ENCODE measurements around the gene KHDRBS2. TPM values are rescaled to one million over a fixed set of nuclear protein-coding genes. Genes with fewer than 3 reads are reported as not detected.

The KHDRBS2 gene
- polyA plus RNA-seq, 1 donor (not counting 4 experiments of a cell fraction or from before 2014, with no cell fraction given): not detected

GRCh38 chr6:61901748-61902147, 384.3 kb downstream of the KHDRBS2 start:
- Histone ChIP-seq H3K4me1 (ENCODE audit: control insufficient read depth, extremely low read depth, insufficient read depth, low read length) (no peaks in the 10 kb centered on the region), H3K9ac (ENCODE audit: control insufficient read depth, extremely low read depth, insufficient read depth, low read length) (no peak overlapping the region), H3K27me3 (ENCODE audit: control insufficient read depth, extremely low read depth, insufficient read depth, low read length) (no peaks in the 10 kb centered on the region), H3K4me3 (ENCODE audit: control insufficient read depth in 2 of 3, extremely low read depth in 1 of 3, insufficient read depth in 2 of 3, low read depth in 1 of 3, low read length in 3 of 3) (no peak overlapping the region), H3K36me3 (ENCODE audit: control insufficient read depth in 2 of 2, extremely low read depth in 1 of 2, insufficient read depth in 2 of 2, low read length in 2 of 2) (no peaks in the 10 kb centered on the region), H3K9me3 (ENCODE audit: control insufficient read depth, low read depth, low read length) (no peaks in the 10 kb centered on the region), H3K27ac (ENCODE audit: control insufficient read depth, insufficient read depth, low read length) (no peak overlapping the region), H2AFZ (ENCODE audit: control insufficient read depth, low read length) (no peak overlapping the region), H3K9me1 (ENCODE audit: control insufficient read depth, extremely low read depth, insufficient read depth, low read length) (no peaks in the 10 kb centered on the region), H4K20me1 (ENCODE audit: control insufficient read depth, extremely low read depth, insufficient read depth, low read length) (no peaks in the 10 kb centered on the region), H3K79me2 (ENCODE audit: control insufficient read depth, insufficient read depth, low read length) (no peaks in the 10 kb centered on the region), H3K4me2 (ENCODE audit: control insufficient read depth, extremely low read depth, insufficient read depth, low read depth, low read length) (no peak overlapping the region)
- FAIRE-seq (no peak), DNase-seq (ENCODE audit: low read depth, low spot score) (no peak)
- TF ChIP-seq, protein P1, sequence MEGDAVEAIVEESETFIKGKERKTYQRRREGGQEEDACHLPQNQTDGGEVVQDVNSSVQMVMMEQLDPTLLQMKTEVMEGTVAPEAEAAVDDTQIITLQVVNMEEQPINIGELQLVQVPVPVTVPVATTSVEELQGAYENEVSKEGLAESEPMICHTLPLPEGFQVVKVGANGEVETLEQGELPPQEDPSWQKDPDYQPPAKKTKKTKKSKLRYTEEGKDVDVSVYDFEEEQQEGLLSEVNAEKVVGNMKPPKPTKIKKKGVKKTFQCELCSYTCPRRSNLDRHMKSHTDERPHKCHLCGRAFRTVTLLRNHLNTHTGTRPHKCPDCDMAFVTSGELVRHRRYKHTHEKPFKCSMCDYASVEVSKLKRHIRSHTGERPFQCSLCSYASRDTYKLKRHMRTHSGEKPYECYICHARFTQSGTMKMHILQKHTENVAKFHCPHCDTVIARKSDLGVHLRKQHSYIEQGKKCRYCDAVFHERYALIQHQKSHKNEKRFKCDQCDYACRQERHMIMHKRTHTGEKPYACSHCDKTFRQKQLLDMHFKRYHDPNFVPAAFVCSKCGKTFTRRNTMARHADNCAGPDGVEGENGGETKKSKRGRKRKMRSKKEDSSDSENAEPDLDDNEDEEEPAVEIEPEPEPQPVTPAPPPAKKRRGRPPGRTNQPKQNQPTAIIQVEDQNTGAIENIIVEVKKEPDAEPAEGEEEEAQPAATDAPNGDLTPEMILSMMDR (optimal IDR thresholded peaks at IDR 0.05 in 1 of 3, IDR thresholded peaks at IDR 0.05 in 1 of 3, conservative IDR thresholded peaks at IDR 0.05 in 1 of 3; ENCODE audit: extremely low read depth in 1 of 3, insufficient read depth in 2 of 3, low read length in 3 of 3): no peak
- no peak for TF ChIP-seq EZH2 (IDR thresholded peaks at IDR 0.05; ENCODE audit: low read length)
- dilution Hi-C loops (cut with MboI; ENCODE audit: extremely low pct_ligation_motif_present, low sequenced_read_pairs): no loop called here

- no peaks in the 10 kb centered on the region for H3K79me2 ChIP-seq (ENCODE audit: control insufficient read depth, insufficient read depth, low read length)
- H3K4me1 ChIP-seq (ENCODE audit: control insufficient read depth, extremely low read depth, insufficient read depth, low read length): no peaks in the 10 kb centered on the region
- no peaks in the 10 kb centered on the region for H3K27me3 ChIP-seq (ENCODE audit: control insufficient read depth, extremely low read depth, insufficient read depth, low read length)
- TF ChIP-seq EZH2 (IDR thresholded peaks at IDR 0.05; ENCODE audit: low read length): no peak
- TF ChIP-seq, protein P1 (optimal IDR thresholded peaks at IDR 0.05 in 1 of 3, IDR thresholded peaks at IDR 0.05 in 1 of 3, conservative IDR thresholded peaks at IDR 0.05 in 1 of 3; ENCODE audit: extremely low read depth in 1 of 3, insufficient read depth in 2 of 3, low read length in 3 of 3): no peak
- DNase-seq (ENCODE audit: low read depth, low spot score): no peak
- no peak overlapping the region for H3K4me2 ChIP-seq (ENCODE audit: control insufficient read depth, extremely low read depth, insufficient read depth, low read depth, low read length)
- H3K4me3 ChIP-seq (ENCODE audit: control insufficient read depth in 2 of 3, extremely low read depth in 1 of 3, insufficient read depth in 2 of 3, low read depth in 1 of 3, low read length in 3 of 3): no peak overlapping the region
- H4K20me1 ChIP-seq (ENCODE audit: control insufficient read depth, extremely low read depth, insufficient read depth, low read length): no peaks in the 10 kb centered on the region
- H3K9me3 ChIP-seq (ENCODE audit: control insufficient read depth, low read depth, low read length): no peaks in the 10 kb centered on the region
- H3K9me1 ChIP-seq (ENCODE audit: control insufficient read depth, extremely low read depth, insufficient read depth, low read length): no peaks in the 10 kb centered on the region
- H3K27ac ChIP-seq (ENCODE audit: control insufficient read depth, insufficient read depth, low read length): no peak overlapping the region
- H2AFZ ChIP-seq (ENCODE audit: control insufficient read depth, low read length): no peak overlapping the region
- dilution Hi-C loops (cut with MboI; ENCODE audit: extremely low pct_ligation_motif_present, low sequenced_read_pairs): no loop called here
- no peaks in the 10 kb centered on the region for H3K36me3 ChIP-seq (ENCODE audit: control insufficient read depth in 2 of 2, extremely low read depth in 1 of 2, insufficient read depth in 2 of 2, low read length in 2 of 2)
- no peak overlapping the region for H3K9ac ChIP-seq (ENCODE audit: control insufficient read depth, extremely low read depth, insufficient read depth, low read length)
- FAIRE-seq: no peak
Measured at GRCh38 chr6:61894536-61894935, 391.5 kb downstream of the KHDRBS2 start.
